Thyroid gland (tissue), 4 donors: ENCODE results near the gene ZBED4. TPM values are rescaled to one million over a fixed set of nuclear protein-coding genes. Genes with fewer than 3 reads are reported as not detected.

Experiments
- DNase-seq, 2 donors: peaks; one replicate each; pipeline ENCODE4 v3.0.0-alpha.2; 2019
- H3K27ac ChIP-seq, 3 donors: fragments of 200-600 bp; sonication (generic); 1 replicate in 2 of 3; 2 replicates in 1 of 3; pipeline ENCODE4 v1.5.1; 2016 to 2019; ENCODE audit warnings: mild to moderate bottlenecking in 1 of 3, moderate library complexity in 1 of 3
- H3K27me3 ChIP-seq: fragments of 200-600 bp; sonication (generic); one replicate; pipeline ENCODE4 v1.5.1; 2019
- H3K36me3 ChIP-seq, 2 donors: fragments of 200-600 bp; sonication (generic); one replicate each; pipeline ENCODE4 v1.5.1; 2016 to 2019
- H3K4me1 ChIP-seq, 2 donors: fragments of 200-600 bp; sonication (generic); one replicate each; pipeline ENCODE4 v1.5.1; 2017 to 2019
- H3K4me3 ChIP-seq, 3 donors: fragments of 200-600 bp; sonication (generic); replicated peaks in 1 of 3; 1 replicate in 2 of 3; 2 replicates in 1 of 3; pipeline ENCODE4 v1.5.1; 2016; ENCODE audit warnings: mild to moderate bottlenecking in 1 of 3
- H3K9me3 ChIP-seq: fragments of 200-600 bp; sonication (generic); one replicate; pipeline ENCODE4 v1.5.1; 2017
- POLR2A ChIP-seq, 2 donors: fragments of 450-650 bp; IDR thresholded peaks; one replicate each; pipeline ENCODE4 v1.6.1; 2017; ENCODE audit warnings: antibody characterized with exemption in 2 of 2, mild to moderate bottlenecking in 2 of 2, moderate library complexity in 1 of 2
- WGBS, 2 donors: methylation state at CpG; one replicate each; pipeline ENCODE4 v1.1.5; 2017; 5-methylcytosine and 5-hydroxymethylcytosine counted together
- intact Hi-C: fragments of 100-400 bp; cut with DNase I; formaldehyde crosslinking; loops from one replicate; pipeline ENCODE4 v1.15.1; 2023
- total RNA-seq, 4 donors: library from RNA; depleted of rRNA; stranded (reverse); fragments of >200 nt; gene quantifications; one replicate each; pipeline ENCODE4 v1.2.3, GENCODE V29; 2016
- TF ChIP-seq, protein P1 (sequence below), 6 experiments: fragments of 200-600 bp in 3 of 6; fragments of 450-650 bp in 3 of 6; sonication (generic) in 3 of 6; IDR thresholded peaks; one replicate each; pipeline ENCODE4 v1.5.1; 2016 to 2019; ENCODE audit warnings: antibody characterized with exemption in 6 of 6, mild to moderate bottlenecking in 2 of 6, inconsistent platforms in 1 of 6, moderate library complexity in 1 of 6

The ZBED4 gene
- total RNA-seq, 4 donors from 2014 or later = 9.4 to 15.8 (median 10.1) TPM

DNA sequence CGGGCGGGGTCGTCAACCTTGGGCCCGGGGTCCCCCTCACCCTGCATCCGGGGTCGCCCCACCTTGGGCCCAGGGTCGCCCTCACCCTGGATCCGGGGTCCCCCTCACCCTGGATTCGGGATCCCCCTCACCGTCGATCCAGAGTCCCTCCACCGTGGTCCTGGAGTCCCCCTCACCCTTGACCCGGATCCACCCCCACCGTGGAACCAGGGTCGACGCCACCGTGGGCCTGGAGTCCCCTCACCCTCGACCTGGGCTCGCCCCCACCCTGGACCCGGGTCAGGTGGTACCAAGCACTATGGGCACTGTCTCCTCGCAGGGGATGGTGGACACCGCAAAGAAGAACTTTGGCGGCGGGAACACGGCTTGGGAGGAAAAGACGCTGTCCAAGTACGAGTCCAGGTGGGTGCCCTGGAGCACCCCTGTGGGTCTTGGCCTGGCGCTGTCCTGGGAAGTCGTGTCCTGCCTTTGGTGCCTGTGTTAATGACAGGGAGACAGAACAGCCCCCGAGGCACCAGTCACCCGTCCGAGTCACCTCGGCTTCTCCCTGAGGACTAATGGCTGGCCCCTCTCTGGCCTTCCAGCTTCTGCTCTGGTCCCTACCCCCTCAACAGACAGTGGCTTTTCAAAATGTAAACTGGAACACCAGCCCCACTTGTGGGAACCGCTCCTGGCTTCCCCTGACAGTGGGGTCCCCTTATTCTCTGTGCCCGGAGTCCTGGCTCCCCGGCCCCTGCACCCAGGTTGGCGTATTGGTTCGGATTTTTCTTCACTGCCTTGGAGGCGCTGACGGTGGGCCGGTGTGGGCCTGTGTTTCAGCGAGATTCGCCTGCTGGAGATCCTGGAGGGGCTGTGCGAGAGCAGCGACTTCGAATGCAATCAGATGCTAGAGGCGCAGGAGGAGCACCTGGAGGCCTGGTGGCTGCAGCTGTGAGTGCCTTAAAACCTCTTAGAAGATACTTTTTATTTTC is 65.6 kb downstream of the ZBED4 start:
- no peak for DNase-seq
- Histone ChIP-seq H3K4me3 (peak overlapping the region in 2 of 3 donors; percentile 43 to 67), H3K36me3 (peaks cover 0 to 20% of the 10 kb centered on the region in 2 donors), H3K4me1 (peaks cover 16 to 20% of the 10 kb centered on the region in 2 donors), H3K27ac (peak overlapping the region in 2 of 3 donors; percentile 40 to 96), H3K9me3 (no peaks in the 10 kb centered on the region), H3K27me3 (no peaks in the 10 kb centered on the region)
- TF ChIP-seq, protein P1, sequence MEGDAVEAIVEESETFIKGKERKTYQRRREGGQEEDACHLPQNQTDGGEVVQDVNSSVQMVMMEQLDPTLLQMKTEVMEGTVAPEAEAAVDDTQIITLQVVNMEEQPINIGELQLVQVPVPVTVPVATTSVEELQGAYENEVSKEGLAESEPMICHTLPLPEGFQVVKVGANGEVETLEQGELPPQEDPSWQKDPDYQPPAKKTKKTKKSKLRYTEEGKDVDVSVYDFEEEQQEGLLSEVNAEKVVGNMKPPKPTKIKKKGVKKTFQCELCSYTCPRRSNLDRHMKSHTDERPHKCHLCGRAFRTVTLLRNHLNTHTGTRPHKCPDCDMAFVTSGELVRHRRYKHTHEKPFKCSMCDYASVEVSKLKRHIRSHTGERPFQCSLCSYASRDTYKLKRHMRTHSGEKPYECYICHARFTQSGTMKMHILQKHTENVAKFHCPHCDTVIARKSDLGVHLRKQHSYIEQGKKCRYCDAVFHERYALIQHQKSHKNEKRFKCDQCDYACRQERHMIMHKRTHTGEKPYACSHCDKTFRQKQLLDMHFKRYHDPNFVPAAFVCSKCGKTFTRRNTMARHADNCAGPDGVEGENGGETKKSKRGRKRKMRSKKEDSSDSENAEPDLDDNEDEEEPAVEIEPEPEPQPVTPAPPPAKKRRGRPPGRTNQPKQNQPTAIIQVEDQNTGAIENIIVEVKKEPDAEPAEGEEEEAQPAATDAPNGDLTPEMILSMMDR (IDR thresholded peaks at IDR 0.05) = no peak
- TF ChIP-seq POLR2A (IDR thresholded peaks at IDR 0.05) = no peak
- WGBS, 2 donors = 76 to 84% methylated on average over 14 to 19 of the region's 47 CpGs
- intact Hi-C loops = loop anchor here (10.0 kb wide), 1 partner anchor 64 kb away; the partner anchor contains the start of gene ZBED4

DNA sequence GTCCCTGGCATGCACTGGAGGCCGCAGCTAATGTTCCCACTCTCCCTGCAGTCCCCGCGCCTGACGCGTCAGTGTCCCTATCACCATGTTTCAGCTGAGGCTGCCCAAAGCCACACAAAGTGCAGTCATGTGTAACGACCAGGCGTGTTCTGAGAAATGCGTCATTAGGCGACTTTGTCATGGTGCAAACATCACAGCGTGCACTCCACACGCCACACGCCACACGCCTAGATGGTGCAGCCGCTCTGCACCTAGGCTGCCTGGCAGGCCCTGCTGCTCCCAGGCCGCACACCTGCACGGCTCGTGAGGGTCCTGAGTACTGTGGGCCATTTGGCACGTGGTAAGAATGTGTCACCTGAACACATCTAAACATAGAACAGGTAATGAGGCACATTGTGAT is 67.2 kb downstream of the ZBED4 start:
- Histone ChIP-seq H3K4me3 (no peak overlapping the region), H3K27ac (no peak overlapping the region), H3K4me1 (peaks cover 16 to 20% of the 10 kb centered on the region in 2 donors), H3K9me3 (no peaks in the 10 kb centered on the region), H3K27me3 (no peaks in the 10 kb centered on the region), H3K36me3 (peaks cover 0 to 31% of the 10 kb centered on the region in 2 donors)
- DNase-seq = no peak
- TF ChIP-seq POLR2A (IDR thresholded peaks at IDR 0.05) = no peak
- TF ChIP-seq, protein P1 (IDR thresholded peaks at IDR 0.05) = no peak
- WGBS, 2 donors = 84 to 96% methylated on average over 16 of the region's 18 CpGs
- intact Hi-C loops = loop anchor here (10.0 kb wide), 2 partner anchors 156 to 294 kb away; no protein-coding TSS in a partner anchor

DNA sequence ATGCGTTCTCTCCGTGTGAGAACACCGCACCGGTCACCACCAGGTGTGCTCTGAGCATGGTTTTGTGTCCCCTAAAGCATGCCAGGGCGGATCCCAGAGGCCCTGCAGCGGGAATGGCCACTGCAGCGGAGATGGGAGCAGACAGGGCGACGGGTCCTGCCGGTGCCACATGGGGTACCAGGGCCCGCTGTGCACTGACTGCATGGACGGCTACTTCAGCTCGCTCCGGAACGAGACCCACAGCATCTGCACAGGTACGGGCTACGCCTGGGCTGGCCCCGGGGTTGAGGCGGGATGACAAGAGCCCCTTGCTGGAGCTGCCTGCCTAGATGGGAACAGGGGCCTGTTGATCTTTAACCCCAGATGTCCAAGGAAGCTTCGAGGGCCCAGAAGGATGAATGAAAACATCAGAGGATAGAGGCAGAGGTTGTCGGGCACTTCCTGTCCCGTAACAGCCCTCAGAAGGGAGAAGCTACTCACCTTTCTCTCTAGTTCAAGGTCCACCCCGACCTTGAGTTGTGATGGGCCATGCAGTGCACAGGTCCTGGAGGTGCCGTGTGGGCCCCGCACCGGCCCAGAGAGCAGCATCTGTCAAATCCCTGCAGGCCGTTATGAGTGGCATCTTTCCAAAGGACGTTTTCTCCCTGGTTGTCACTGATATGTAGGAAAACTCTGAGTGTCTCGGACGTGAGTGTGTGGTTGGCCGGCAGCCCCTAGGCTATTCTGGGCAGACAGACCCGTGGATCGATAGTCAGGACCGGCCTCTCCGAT is 68.0 kb downstream of the ZBED4 start:
- Histone ChIP-seq H3K4me1 (peaks cover 16 to 19% of the 10 kb centered on the region in 2 donors), H3K36me3 (peaks cover 0 to 35% of the 10 kb centered on the region in 2 donors), H3K27me3 (no peaks in the 10 kb centered on the region), H3K4me3 (no peak overlapping the region), H3K9me3 (no peaks in the 10 kb centered on the region), H3K27ac (no peak overlapping the region)
- no peak for DNase-seq
- TF ChIP-seq, protein P1 (IDR thresholded peaks at IDR 0.05) = no peak
- TF ChIP-seq POLR2A (IDR thresholded peaks at IDR 0.05) = no peak
- intact Hi-C loops = loop anchor here (10.0 kb wide), 2 partner anchors 157 to 293 kb away; no protein-coding TSS in a partner anchor
- WGBS, 2 donors = 92 to 93% methylated on average over 28 to 31 of the region's 35 CpGs

DNA sequence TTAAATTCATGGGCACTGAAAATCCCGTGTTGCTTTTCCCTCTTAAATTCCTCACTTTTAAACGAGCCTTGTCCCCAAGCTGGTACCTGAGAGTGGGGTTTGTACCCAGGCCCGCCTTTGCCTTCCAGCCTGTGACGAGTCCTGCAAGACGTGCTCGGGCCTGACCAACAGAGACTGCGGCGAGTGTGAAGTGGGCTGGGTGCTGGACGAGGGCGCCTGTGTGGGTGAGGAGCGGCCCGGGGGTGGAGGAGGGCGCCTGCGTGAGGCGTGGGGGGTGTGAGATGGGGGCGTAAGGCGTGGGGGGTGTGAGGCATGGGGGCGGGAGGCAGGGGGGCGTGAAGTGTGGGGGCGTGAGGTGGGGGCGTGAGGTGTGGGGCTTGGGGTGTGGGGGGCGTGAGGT is 68.8 kb downstream of the ZBED4 start:
- no peak for DNase-seq
- no peaks in the 10 kb centered on the region for H3K9me3 ChIP-seq
- H3K4me3 ChIP-seq = no peak overlapping the region
- peaks cover 9 to 11% of the 10 kb centered on the region in 2 donors for H3K4me1 ChIP-seq
- no peak overlapping the region for H3K27ac ChIP-seq
- H3K27me3 ChIP-seq = no peaks in the 10 kb centered on the region
- H3K36me3 ChIP-seq = peaks cover 0 to 35% of the 10 kb centered on the region in 2 donors
- TF ChIP-seq POLR2A (IDR thresholded peaks at IDR 0.05) = no peak
- TF ChIP-seq, protein P1 (IDR thresholded peaks at IDR 0.05) = no peak
- WGBS, 2 donors = 93 to 95% methylated on average over 12 to 15 of the region's 22 CpGs
- intact Hi-C loops = loop anchor here (10.0 kb wide), 2 partner anchors 158 to 292 kb away; no protein-coding TSS in a partner anchor
